H1 (cell line): ENCODE measurements around the gene MUC22. TPM values are rescaled to one million over a fixed set of nuclear protein-coding genes. Genes with fewer than 3 reads are reported as not detected.

Experiments used
- CTCF ChIA-PET: fragments of 300-600 bp; sonication (Branson Sonifier 250); formaldehyde crosslinking; loops from one replicate; lab custom pipeline; 2021; ENCODE audit not compliant: partially characterized antibody; lab: Charles Lee
- POLR2A ChIA-PET: fragments of 300-600 bp; sonication (Branson Sonifier 250); formaldehyde crosslinking; loops from one replicate; lab custom pipeline; 2021; ENCODE audit warnings: inconsistent platforms; ENCODE audit not compliant: partially characterized antibody; lab: Charles Lee
- DNase-seq, 2 experiments: peaks; one replicate each; pipeline versions ENCODE4 v3.0.0 to v3.0.0-alpha.2; 2010 to 2022; ENCODE audit warnings: low spot score in 2 of 2, low read depth in 1 of 2, mixed read lengths in 1 of 2
- FAIRE-seq: peaks from 2 replicates; lab custom pipeline; 2011; peaks lifted over from hg19 to GRCh38; lab: Jason Lieb, UNC
- H2AFZ ChIP-seq: 2 replicates; pipeline ENCODE4 v1.8.1; 2012; ENCODE audit warnings: low read length, inconsistent platforms
- H2AK5ac ChIP-seq: 2 replicates; pipeline ENCODE4 v1.6.1; 2013; ENCODE audit warnings: low read depth, low read length
- H2BK120ac ChIP-seq: replicated peaks from 2 replicates; pipeline ENCODE3; 2013; ENCODE audit warnings: low read depth, low read length, inconsistent platforms
- H2BK12ac ChIP-seq: 2 replicates; pipeline ENCODE4 v1.6.1; 2013; ENCODE audit warnings: low read depth, low read length
- H2BK15ac ChIP-seq: 2 replicates; pipeline ENCODE4 v1.6.1; 2013; ENCODE audit warnings: low read length
- H2BK20ac ChIP-seq: 2 replicates; pipeline ENCODE4 v1.6.1; 2013; ENCODE audit warnings: low read length
- H2BK5ac ChIP-seq: 2 replicates; pipeline ENCODE4 v1.6.1; 2013; ENCODE audit warnings: low read depth, low read length
- H3K14ac ChIP-seq: 2 replicates; pipeline ENCODE4 v1.6.1; 2013; ENCODE audit warnings: inconsistent platforms; ENCODE audit not compliant: insufficient read length
- H3K18ac ChIP-seq: 2 replicates; pipeline ENCODE4 v1.6.1; 2013; ENCODE audit warnings: low read length; ENCODE audit errors: extremely low read depth
- H3K23ac ChIP-seq: 2 replicates; pipeline ENCODE4 v1.6.1; 2013; ENCODE audit warnings: inconsistent platforms; ENCODE audit not compliant: insufficient read length
- H3K23me2 ChIP-seq: 2 replicates; pipeline ENCODE4 v1.6.1; 2013; ENCODE audit warnings: low read depth, low read length
- H3K27ac ChIP-seq: 2 replicates; pipeline ENCODE4 v1.6.1; 2011; ENCODE audit warnings: low read depth, low read length, inconsistent platforms
- H3K27me3 ChIP-seq, 4 experiments: replicated peaks in 1 of 4; 1 replicate in 1 of 4; 2 replicates in 3 of 4; pipeline versions ENCODE4 v1.6.1 to v1.8.1; 2011 to 2013; ENCODE audit warnings: low read length in 3 of 4, mild to moderate bottlenecking in 3 of 4, inconsistent platforms in 2 of 4, mixed read lengths in 2 of 4, moderate library complexity in 1 of 4; ENCODE audit not compliant: control insufficient read depth in 3 of 4, insufficient read depth in 3 of 4; ENCODE audit errors: extremely low read depth in 1 of 4
- H3K36me3 ChIP-seq, 4 experiments: 2 replicates each; pipeline versions ENCODE4 v1.6.1 to v1.8.1; 2011 to 2013; ENCODE audit warnings: mild to moderate bottlenecking in 4 of 4, low read length in 3 of 4, moderate library complexity in 2 of 4, control low read depth in 1 of 4, inconsistent platforms in 1 of 4; ENCODE audit not compliant: insufficient read depth in 4 of 4, control insufficient read depth in 2 of 4
- H3K4ac ChIP-seq: replicated peaks from 2 replicates; pipeline ENCODE3; 2013; ENCODE audit warnings: low read length, low read depth, mixed read lengths, inconsistent platforms; ENCODE audit not compliant: insufficient read length
- H3K4me1 ChIP-seq, 4 experiments: replicated peaks in 1 of 4; 1 replicate in 1 of 4; 2 replicates in 3 of 4; pipeline versions ENCODE4 v1.6.1 to v1.8.1; 2011 to 2013; ENCODE audit warnings: low read length in 3 of 4, inconsistent platforms in 2 of 4, mixed read lengths in 1 of 4; ENCODE audit not compliant: insufficient read depth in 4 of 4, control insufficient read depth in 3 of 4
- H3K4me2 ChIP-seq, 2 experiments: 2 replicates each; pipeline versions ENCODE4 v1.6.1 to v1.8.1; 2011 to 2013; ENCODE audit warnings: low read depth in 2 of 2, low read length in 2 of 2, control low read depth in 1 of 2, inconsistent platforms in 1 of 2, mild to moderate bottlenecking in 1 of 2; ENCODE audit not compliant: insufficient read depth in 1 of 2
- H3K4me3 ChIP-seq, 4 experiments: fragments of 200-600, 300-600 bp in 1 of 4; sonication (generic), shearing (Covaris generic), sonication (Bioruptor Twin) in 1 of 4; 2 replicates each; pipeline versions ENCODE4 v1.5.1 to v1.8.1; 2011 to 2016; ENCODE audit warnings: low read length in 4 of 4, low read depth in 3 of 4, control low read depth in 2 of 4, inconsistent platforms in 2 of 4, mild to moderate bottlenecking in 2 of 4, mixed read lengths in 1 of 4, moderate library complexity in 1 of 4; ENCODE audit not compliant: insufficient read depth in 2 of 4; ENCODE audit errors: extremely low read depth in 1 of 4
- H3K56ac ChIP-seq: replicated peaks from 2 replicates; pipeline ENCODE3; 2013; ENCODE audit warnings: low read depth, mild to moderate bottlenecking, mixed read lengths, low read length, inconsistent platforms; ENCODE audit not compliant: insufficient read length
- H3K79me1 ChIP-seq: 2 replicates; pipeline ENCODE4 v1.6.1; 2013; ENCODE audit warnings: low read depth, low read length, control low read depth
- H3K79me2 ChIP-seq, 2 experiments: 2 replicates each; pipeline versions ENCODE4 v1.6.1 to v1.8.1; 2012 to 2013; ENCODE audit warnings: low read length in 2 of 2, mild to moderate bottlenecking in 2 of 2, inconsistent platforms in 1 of 2; ENCODE audit not compliant: insufficient read depth in 2 of 2, control insufficient read depth in 1 of 2
- H3K9ac ChIP-seq, 4 experiments: replicated peaks in 1 of 4; 1 replicate in 1 of 4; 2 replicates in 3 of 4; pipeline versions ENCODE4 v1.6.1 to v1.8.1; 2011 to 2013; ENCODE audit warnings: low read depth in 3 of 4, low read length in 3 of 4, control low read depth in 2 of 4, mild to moderate bottlenecking in 2 of 4, moderate library complexity in 2 of 4, inconsistent platforms in 1 of 4; ENCODE audit errors: extremely low read depth in 1 of 4
- H3K9me3 ChIP-seq, 2 experiments: 2 replicates each; pipeline versions ENCODE4 v1.6.1 to v1.8.1; 2012 to 2013; ENCODE audit warnings: mild to moderate bottlenecking in 2 of 2, moderate library complexity in 2 of 2, control low read depth in 1 of 2, inconsistent platforms in 1 of 2, low read depth in 1 of 2, low read length in 1 of 2, mixed read lengths in 1 of 2; ENCODE audit not compliant: insufficient read depth in 2 of 2
- H4K20me1 ChIP-seq, 2 experiments: replicated peaks in 1 of 2; 2 replicates each; pipeline versions ENCODE3 to v1.8.1; 2011 to 2013; ENCODE audit warnings: inconsistent platforms in 2 of 2, low read length in 2 of 2, mild to moderate bottlenecking in 1 of 2; ENCODE audit not compliant: insufficient read depth in 2 of 2, control insufficient read depth in 1 of 2
- H4K5ac ChIP-seq: 2 replicates; pipeline ENCODE4 v1.6.1; 2013; ENCODE audit warnings: low read length, low read depth, mixed read lengths, inconsistent platforms; ENCODE audit not compliant: insufficient read length
- H4K8ac ChIP-seq: 2 replicates; pipeline ENCODE4 v1.8.0; 2013; ENCODE audit warnings: mild to moderate bottlenecking, moderate library complexity, low read length, inconsistent platforms; ENCODE audit not compliant: insufficient read depth; ENCODE audit errors: extremely low read depth
- H4K91ac ChIP-seq: replicated peaks from 2 replicates; pipeline ENCODE3; 2013; ENCODE audit warnings: low read length, mixed read lengths, inconsistent platforms; ENCODE audit not compliant: insufficient read length
- WGBS, 2 experiments: shearing (Covaris generic) in 1 of 2; methylation state at CpG; one replicate each; pipeline versions ENCODE4 v1.1.6 to v1.1.7; 2013 to 2015; ENCODE audit warnings: low lambda C conversion rate in 2 of 2, mixed read lengths in 2 of 2, inconsistent platforms in 1 of 2, low coverage in 1 of 2, missing lambda C conversion rate in 1 of 2; ENCODE audit not compliant: insufficient replicate concordance in 2 of 2, insufficient coverage in 1 of 2, insufficient read length in 1 of 2; ENCODE audit errors: extremely low coverage in 1 of 2, missing lambda C conversion rate in 1 of 2; 5-methylcytosine and 5-hydroxymethylcytosine counted together
- polyA plus RNA-seq, 7 experiments: library from polyadenylated mRNA; depleted of rRNA in 3 of 7; stranded (reverse) in 5 of 7; unstranded in 2 of 7; fragments of >200 nt in 5 of 7; fragments of 200-250 nt in 2 of 7; gene quantifications; 1 replicate in 5 of 7; 2 replicates in 1 of 7; 4 replicates in 1 of 7; pipeline versions ENCODE4 v1.2.1 to v1.2.3, GENCODE V29; 2011 to 2013; ENCODE audit warnings: missing spikeins in 2 of 7, mixed read lengths in 2 of 7
- total RNA-seq: library from RNA; stranded (reverse); fragmentation: NEBNext Ultra II Directional; extraction: Animal tissue kit (Norgen Biotek cat#: 25700); gene quantifications from 2 replicates; pipeline ENCODE4 v1.2.1, GENCODE V29; 2021

The MUC22 gene
- total and polyA plus RNA-seq, 2 of the 8 experiments (the other 6 are each of a cell fraction or from before 2014, with no cell fraction given): 0.02 TPM; not detected in 1

- H2BK5ac ChIP-seq: no peak overlapping the region
- H2BK12ac ChIP-seq: no peak overlapping the region
- no peaks in the 10 kb centered on the region for H3K9me3 ChIP-seq
- no peak overlapping the region for H3K4me2 ChIP-seq
- no peaks in the 10 kb centered on the region for H3K23me2 ChIP-seq
- H2BK15ac ChIP-seq: no peak overlapping the region
- no peak overlapping the region for H3K14ac ChIP-seq
- no peak overlapping the region for H2BK20ac ChIP-seq
- H4K20me1 ChIP-seq: no peaks in the 10 kb centered on the region
- no peaks in the 10 kb centered on the region for H3K79me2 ChIP-seq
- H3K56ac ChIP-seq: no peak overlapping the region
- FAIRE-seq (no peak), DNase-seq (no peak)
- H2AK5ac ChIP-seq: no peak overlapping the region
- POLR2A ChIA-PET: interaction anchor here (0.7 kb wide), 1 partner anchor 110 kb away, joined by 3 read pairs; no protein-coding TSS in a partner anchor
- H3K79me1 ChIP-seq: no peaks in the 10 kb centered on the region
- H4K5ac ChIP-seq: no peak overlapping the region
- no peaks in the 10 kb centered on the region for H3K36me3 ChIP-seq
- no peak overlapping the region for H2AFZ ChIP-seq
- H3K4ac ChIP-seq: no peak overlapping the region
- no peak overlapping the region for H4K91ac ChIP-seq
- no peak overlapping the region for H3K18ac ChIP-seq
- 85% methylated on average over 4 of the region's 4 CpGs; no CpG with 5 or more reads in 1 of the 2 experiments for WGBS, 2 experiments
- H3K9ac ChIP-seq: no peak overlapping the region
- H2BK120ac ChIP-seq: no peak overlapping the region
- H4K8ac ChIP-seq: no peak overlapping the region
- CTCF ChIA-PET: interaction anchor here (0.9 to 1.5 kb wide), 6 partner anchors 11 to 122 kb away, joined by 3 to 7 read pairs (median 4); no protein-coding TSS in a partner anchor
- no peak overlapping the region for H3K4me3 ChIP-seq
- H3K27me3 ChIP-seq: no peaks in the 10 kb centered on the region
- H3K4me1 ChIP-seq: no peaks in the 10 kb centered on the region; a peak in 1 of 7 replicates
- H3K27ac ChIP-seq: no peak overlapping the region
- H3K23ac ChIP-seq: no peak overlapping the region
Measured at GRCh38 chr6:31055441-31055840, 45.2 kb downstream of the MUC22 start.
